Measurements from ENCODE around the gene ULBP3. TPM values are rescaled to one million over a fixed set of nuclear protein-coding genes. Genes with fewer than 3 reads are reported as not detected.

ULBP3 gene
- total and polyA plus RNA-seq, 9 of the 15 experiments (the other 6 are each of a cell fraction or from before 2014, with no cell fraction given): 0.25 to 0.33 TPM; not detected in 7

DNA sequence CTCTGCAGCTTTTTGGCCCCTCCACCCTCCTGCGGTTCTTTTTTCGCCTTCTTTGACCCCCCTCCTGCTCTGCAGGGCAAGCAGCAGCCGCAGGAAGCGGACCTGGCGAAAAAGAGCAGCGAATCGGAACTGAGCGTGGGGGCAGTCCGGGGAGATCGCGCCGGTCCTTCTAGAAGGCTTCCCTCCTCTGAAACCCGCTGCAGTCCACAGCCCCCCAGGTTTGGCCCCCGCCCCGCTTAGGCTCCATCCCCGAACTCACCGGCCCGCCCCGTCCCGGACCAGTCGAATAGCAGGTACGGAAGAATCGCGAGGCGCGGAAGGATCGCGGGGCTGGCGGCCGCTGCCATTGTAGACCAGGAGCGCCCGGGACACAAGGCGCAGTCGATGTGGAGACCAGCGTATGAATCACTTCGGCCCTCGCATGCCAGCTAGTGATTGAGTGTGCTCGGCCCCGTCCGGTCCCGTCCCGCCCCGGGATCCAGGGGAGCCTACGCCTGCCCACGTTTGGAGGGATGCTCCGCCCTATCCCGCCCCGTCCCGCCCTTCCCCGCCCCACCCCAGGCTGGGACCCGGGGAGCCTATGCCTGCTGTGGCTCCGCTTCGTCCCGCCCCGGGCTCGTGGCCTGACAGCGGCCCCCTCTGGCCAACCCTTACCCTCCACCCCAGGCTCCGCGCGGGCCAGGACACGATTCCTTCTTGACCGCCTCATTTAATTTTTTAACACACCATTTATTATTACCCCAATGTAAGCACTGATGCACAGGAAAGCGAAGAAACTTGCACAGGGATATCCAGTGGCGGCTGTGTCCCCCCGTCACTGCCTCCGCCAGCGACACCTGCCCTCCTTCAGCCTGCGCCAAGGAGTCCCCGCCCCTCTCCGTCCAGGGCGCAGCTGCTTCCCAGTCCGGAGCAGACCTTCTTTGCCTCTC, at the start of gene ULBP3 (continued):
- TF ChIP-seq, protein P1, sequence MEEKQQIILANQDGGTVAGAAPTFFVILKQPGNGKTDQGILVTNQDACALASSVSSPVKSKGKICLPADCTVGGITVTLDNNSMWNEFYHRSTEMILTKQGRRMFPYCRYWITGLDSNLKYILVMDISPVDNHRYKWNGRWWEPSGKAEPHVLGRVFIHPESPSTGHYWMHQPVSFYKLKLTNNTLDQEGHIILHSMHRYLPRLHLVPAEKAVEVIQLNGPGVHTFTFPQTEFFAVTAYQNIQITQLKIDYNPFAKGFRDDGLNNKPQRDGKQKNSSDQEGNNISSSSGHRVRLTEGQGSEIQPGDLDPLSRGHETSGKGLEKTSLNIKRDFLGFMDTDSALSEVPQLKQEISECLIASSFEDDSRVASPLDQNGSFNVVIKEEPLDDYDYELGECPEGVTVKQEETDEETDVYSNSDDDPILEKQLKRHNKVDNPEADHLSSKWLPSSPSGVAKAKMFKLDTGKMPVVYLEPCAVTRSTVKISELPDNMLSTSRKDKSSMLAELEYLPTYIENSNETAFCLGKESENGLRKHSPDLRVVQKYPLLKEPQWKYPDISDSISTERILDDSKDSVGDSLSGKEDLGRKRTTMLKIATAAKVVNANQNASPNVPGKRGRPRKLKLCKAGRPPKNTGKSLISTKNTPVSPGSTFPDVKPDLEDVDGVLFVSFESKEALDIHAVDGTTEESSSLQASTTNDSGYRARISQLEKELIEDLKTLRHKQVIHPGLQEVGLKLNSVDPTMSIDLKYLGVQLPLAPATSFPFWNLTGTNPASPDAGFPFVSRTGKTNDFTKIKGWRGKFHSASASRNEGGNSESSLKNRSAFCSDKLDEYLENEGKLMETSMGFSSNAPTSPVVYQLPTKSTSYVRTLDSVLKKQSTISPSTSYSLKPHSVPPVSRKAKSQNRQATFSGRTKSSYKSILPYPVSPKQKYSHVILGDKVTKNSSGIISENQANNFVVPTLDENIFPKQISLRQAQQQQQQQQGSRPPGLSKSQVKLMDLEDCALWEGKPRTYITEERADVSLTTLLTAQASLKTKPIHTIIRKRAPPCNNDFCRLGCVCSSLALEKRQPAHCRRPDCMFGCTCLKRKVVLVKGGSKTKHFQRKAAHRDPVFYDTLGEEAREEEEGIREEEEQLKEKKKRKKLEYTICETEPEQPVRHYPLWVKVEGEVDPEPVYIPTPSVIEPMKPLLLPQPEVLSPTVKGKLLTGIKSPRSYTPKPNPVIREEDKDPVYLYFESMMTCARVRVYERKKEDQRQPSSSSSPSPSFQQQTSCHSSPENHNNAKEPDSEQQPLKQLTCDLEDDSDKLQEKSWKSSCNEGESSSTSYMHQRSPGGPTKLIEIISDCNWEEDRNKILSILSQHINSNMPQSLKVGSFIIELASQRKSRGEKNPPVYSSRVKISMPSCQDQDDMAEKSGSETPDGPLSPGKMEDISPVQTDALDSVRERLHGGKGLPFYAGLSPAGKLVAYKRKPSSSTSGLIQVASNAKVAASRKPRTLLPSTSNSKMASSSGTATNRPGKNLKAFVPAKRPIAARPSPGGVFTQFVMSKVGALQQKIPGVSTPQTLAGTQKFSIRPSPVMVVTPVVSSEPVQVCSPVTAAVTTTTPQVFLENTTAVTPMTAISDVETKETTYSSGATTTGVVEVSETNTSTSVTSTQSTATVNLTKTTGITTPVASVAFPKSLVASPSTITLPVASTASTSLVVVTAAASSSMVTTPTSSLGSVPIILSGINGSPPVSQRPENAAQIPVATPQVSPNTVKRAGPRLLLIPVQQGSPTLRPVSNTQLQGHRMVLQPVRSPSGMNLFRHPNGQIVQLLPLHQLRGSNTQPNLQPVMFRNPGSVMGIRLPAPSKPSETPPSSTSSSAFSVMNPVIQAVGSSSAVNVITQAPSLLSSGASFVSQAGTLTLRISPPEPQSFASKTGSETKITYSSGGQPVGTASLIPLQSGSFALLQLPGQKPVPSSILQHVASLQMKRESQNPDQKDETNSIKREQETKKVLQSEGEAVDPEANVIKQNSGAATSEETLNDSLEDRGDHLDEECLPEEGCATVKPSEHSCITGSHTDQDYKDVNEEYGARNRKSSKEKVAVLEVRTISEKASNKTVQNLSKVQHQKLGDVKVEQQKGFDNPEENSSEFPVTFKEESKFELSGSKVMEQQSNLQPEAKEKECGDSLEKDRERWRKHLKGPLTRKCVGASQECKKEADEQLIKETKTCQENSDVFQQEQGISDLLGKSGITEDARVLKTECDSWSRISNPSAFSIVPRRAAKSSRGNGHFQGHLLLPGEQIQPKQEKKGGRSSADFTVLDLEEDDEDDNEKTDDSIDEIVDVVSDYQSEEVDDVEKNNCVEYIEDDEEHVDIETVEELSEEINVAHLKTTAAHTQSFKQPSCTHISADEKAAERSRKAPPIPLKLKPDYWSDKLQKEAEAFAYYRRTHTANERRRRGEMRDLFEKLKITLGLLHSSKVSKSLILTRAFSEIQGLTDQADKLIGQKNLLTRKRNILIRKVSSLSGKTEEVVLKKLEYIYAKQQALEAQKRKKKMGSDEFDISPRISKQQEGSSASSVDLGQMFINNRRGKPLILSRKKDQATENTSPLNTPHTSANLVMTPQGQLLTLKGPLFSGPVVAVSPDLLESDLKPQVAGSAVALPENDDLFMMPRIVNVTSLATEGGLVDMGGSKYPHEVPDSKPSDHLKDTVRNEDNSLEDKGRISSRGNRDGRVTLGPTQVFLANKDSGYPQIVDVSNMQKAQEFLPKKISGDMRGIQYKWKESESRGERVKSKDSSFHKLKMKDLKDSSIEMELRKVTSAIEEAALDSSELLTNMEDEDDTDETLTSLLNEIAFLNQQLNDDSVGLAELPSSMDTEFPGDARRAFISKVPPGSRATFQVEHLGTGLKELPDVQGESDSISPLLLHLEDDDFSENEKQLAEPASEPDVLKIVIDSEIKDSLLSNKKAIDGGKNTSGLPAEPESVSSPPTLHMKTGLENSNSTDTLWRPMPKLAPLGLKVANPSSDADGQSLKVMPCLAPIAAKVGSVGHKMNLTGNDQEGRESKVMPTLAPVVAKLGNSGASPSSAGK (IDR thresholded peaks at IDR 0.05): 0 out of 2 replicates have a peak, but pooled peaks have one; percentile 23
- TF ChIP-seq, protein P2, sequence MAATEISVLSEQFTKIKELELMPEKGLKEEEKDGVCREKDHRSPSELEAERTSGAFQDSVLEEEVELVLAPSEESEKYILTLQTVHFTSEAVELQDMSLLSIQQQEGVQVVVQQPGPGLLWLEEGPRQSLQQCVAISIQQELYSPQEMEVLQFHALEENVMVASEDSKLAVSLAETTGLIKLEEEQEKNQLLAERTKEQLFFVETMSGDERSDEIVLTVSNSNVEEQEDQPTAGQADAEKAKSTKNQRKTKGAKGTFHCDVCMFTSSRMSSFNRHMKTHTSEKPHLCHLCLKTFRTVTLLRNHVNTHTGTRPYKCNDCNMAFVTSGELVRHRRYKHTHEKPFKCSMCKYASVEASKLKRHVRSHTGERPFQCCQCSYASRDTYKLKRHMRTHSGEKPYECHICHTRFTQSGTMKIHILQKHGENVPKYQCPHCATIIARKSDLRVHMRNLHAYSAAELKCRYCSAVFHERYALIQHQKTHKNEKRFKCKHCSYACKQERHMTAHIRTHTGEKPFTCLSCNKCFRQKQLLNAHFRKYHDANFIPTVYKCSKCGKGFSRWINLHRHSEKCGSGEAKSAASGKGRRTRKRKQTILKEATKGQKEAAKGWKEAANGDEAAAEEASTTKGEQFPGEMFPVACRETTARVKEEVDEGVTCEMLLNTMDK (IDR thresholded peaks at IDR 0.05; ENCODE audit: borderline replicate concordance, insufficient read depth, low read depth, low read length, poor library complexity, severe bottlenecking): no peak
- TF ChIP-seq RB1 (IDR thresholded peaks at IDR 0.05; ENCODE audit: low read depth) (peak; percentile 41; the same call in 1 of the 2 replicates), TBL1XR1 (IDR thresholded peaks at IDR 0.05; ENCODE audit: low read length in 2 of 2) (no peak), HDAC8 (tag; IDR thresholded peaks at IDR 0.05) (no peak), PTRF (tag; IDR thresholded peaks at IDR 0.05) (no peak)
- TF ChIP-seq, protein P3, sequence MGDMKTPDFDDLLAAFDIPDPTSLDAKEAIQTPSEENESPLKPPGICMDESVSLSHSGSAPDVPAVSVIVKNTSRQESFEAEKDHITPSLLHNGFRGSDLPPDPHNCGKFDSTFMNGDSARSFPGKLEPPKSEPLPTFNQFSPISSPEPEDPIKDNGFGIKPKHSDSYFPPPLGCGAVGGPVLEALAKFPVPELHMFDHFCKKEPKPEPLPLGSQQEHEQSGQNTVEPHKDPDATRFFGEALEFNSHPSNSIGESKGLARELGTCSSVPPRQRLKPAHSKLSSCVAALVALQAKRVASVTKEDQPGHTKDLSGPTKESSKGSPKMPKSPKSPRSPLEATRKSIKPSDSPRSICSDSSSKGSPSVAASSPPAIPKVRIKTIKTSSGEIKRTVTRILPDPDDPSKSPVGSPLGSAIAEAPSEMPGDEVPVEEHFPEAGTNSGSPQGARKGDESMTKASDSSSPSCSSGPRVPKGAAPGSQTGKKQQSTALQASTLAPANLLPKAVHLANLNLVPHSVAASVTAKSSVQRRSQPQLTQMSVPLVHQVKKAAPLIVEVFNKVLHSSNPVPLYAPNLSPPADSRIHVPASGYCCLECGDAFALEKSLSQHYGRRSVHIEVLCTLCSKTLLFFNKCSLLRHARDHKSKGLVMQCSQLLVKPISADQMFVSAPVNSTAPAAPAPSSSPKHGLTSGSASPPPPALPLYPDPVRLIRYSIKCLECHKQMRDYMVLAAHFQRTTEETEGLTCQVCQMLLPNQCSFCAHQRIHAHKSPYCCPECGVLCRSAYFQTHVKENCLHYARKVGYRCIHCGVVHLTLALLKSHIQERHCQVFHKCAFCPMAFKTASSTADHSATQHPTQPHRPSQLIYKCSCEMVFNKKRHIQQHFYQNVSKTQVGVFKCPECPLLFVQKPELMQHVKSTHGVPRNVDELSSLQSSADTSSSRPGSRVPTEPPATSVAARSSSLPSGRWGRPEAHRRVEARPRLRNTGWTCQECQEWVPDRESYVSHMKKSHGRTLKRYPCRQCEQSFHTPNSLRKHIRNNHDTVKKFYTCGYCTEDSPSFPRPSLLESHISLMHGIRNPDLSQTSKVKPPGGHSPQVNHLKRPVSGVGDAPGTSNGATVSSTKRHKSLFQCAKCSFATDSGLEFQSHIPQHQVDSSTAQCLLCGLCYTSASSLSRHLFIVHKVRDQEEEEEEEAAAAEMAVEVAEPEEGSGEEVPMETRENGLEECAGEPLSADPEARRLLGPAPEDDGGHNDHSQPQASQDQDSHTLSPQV (IDR thresholded peaks at IDR 0.05): no peak
